Endothelial cell of umbilical vein (primary cell): ENCODE results near the gene ARFIP1.

Experiments
- CTCF ChIP-seq, 2 donors: IDR thresholded peaks; 1 replicate in 1 of 2; 2 replicates in 1 of 2; pipeline ENCODE4 v1.5.1; 2011; ENCODE audit warnings: low read length in 2 of 2, mild to moderate bottlenecking in 2 of 2, moderate library complexity in 2 of 2, control low read depth in 1 of 2, inconsistent platforms in 1 of 2, low read depth in 1 of 2; ENCODE audit not compliant: insufficient read depth in 1 of 2; ENCODE audit errors: extremely low read depth in 1 of 2
- JUN ChIP-seq: IDR thresholded peaks from 2 replicates; pipeline ENCODE4 v1.6.1; 2011; ENCODE audit warnings: borderline replicate concordance, low read depth; ENCODE audit not compliant: insufficient read length, insufficient read depth

GRCh38 chr4:152820073-152820472 is 40.3 kb downstream of the ARFIP1 start:
- no peak for TF ChIP-seq CTCF (IDR thresholded peaks at IDR 0.05; ENCODE audit: extremely low read depth in 1 of 2, insufficient read depth in 1 of 2, low read depth in 1 of 2, low read length in 2 of 2)
- no peak for TF ChIP-seq JUN
